ENCODE results near the gene ACTA2. TPM values are rescaled to one million over a fixed set of nuclear protein-coding genes. Genes with fewer than 3 reads are reported as not detected.

Gene ACTA2
- total and polyA plus RNA-seq, 4 donors = 3,163 to 9,611 (median 4,255) TPM

DNA sequence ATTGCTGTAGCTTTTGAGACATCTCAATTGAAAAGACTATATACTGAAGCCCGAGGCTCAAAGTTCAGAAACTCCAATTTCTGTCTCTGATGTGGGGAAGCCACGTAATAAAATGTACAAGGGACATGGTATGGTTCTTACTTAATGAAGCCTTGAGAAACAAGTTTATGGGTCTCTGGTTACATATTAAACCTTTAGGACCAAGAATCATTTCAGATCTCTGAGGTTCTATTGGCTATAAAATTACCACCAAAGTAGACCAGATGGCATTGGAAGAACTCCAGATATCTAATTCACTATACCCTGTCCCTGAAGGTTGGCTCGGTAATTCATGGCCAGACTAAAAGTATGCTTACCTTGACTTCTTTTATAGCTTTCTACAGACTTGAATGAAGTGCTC is 48.9 kb downstream of the ACTA2 start:
- Histone ChIP-seq H3K4me3 (ENCODE audit: low read length in 2 of 2) (no peak overlapping the region), H3K4me1 (ENCODE audit: control insufficient read depth in 1 of 2, insufficient read depth in 2 of 2, low read length in 2 of 2) (no peaks in the 10 kb centered on the region), H3K27ac (ENCODE audit: low read depth in 1 of 2, low read length in 2 of 2) (no peak overlapping the region), H3K36me3 (ENCODE audit: control insufficient read depth in 1 of 2, insufficient read depth in 2 of 2, low read length in 1 of 2) (no peaks in the 10 kb centered on the region), H3K9me3 (ENCODE audit: control insufficient read depth, low read length) (no peaks in the 10 kb centered on the region), H3K27me3 (ENCODE audit: control insufficient read depth in 1 of 2, insufficient read depth in 2 of 2, low read length in 1 of 2) (no peaks in the 10 kb centered on the region)
- 84 to 90% methylated on average over 3 of the region's 3 CpGs for WGBS, 2 donors
- ATAC-seq (ENCODE audit: low FRiP score) (no peak), DNase-seq (no peak)
- intact Hi-C loops (cut with DNase I) = no loop called here

DNA sequence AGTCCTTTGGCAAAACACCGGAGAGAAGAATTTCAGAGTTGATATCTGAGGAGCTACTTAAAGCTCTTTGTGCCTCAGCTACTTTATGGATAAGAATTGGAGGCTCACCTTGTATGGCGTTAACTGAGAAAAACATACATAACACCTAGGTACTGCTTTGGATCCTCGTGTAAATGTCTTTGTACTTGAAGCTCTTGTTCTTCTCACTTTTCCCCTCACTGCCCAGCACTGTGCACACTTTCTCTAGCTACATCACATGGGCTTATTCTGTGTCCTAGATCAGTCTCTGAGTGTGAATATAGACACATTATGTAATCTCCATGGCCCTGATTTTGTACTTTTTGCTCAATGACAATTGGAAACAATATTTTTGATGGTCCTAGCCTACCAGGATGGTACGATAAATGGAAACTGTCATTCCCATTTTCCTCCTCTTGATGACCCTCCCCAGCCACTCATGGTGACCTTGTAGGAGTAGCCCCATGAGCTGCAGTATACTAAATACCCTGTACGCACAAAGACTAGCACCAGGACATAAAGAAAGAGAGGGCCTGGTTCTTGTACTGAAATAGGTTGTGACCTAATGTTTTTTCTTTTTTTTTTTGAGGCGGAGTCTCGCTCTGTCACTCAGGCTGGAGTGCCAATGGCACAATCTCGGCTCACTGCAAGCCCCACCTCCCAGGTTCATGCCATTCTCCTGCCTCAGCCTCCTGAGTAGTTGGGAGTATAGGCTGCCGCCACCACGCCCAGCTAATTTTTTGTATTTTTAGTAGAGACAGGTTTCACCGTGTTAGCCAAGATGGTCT is 50.4 kb downstream of the ACTA2 start:
- DNase-seq = no peak
- H3K4me1 ChIP-seq (ENCODE audit: control insufficient read depth in 1 of 2, insufficient read depth in 2 of 2, low read length in 2 of 2) = no peaks in the 10 kb centered on the region
- no peaks in the 10 kb centered on the region for H3K9me3 ChIP-seq (ENCODE audit: control insufficient read depth, low read length)
- no peak overlapping the region for H3K27ac ChIP-seq (ENCODE audit: low read depth in 1 of 2, low read length in 2 of 2)
- no peaks in the 10 kb centered on the region for H3K27me3 ChIP-seq (ENCODE audit: control insufficient read depth in 1 of 2, insufficient read depth in 2 of 2, low read length in 1 of 2)
- no peak for ATAC-seq (ENCODE audit: low FRiP score)
- no peak overlapping the region for H3K4me3 ChIP-seq (ENCODE audit: low read length in 2 of 2)
- no peaks in the 10 kb centered on the region for H3K36me3 ChIP-seq (ENCODE audit: control insufficient read depth in 1 of 2, insufficient read depth in 2 of 2, low read length in 1 of 2)
- WGBS, 2 donors = 93% methylated on average over 11 of the region's 11 CpGs
- intact Hi-C loops (cut with DNase I) = no loop called here

DNA sequence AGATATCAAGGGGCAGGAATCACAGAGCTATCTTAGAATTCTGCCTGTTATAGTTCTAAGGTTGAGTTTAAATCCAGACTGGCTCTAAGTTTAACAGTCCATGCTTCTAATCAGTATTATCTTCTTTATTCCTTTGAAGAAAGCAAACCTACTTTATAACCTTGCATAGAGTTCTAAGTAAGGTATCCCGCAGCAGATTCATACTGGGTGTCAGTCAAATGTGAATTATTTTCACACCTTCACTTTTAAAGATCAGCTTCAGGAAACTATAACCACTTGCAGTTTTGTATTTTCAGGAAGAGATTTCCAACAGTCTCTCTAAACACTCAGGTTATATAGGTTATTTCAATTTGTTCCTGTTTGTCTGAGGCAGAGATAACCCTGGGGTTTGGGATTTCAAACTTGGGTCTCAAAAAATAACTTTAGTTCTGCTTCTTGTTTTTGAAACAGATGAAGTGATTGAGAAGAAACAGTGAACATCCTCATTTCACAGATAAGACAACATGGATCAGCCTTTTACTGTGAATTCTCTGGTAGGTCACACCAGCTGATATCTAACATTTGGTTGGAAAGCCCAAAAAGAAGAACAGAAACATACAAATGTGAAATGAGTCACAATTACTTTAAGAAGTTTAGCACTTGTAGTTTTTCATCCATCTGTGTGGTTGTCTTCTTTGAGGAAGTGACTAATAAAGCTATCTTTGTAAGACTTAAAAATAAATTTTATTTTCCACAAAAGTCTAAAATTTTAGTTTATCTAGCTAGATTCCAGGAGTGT is 51.2 kb downstream of the ACTA2 start:
- no peaks in the 10 kb centered on the region for H3K4me1 ChIP-seq (ENCODE audit: control insufficient read depth in 1 of 2, insufficient read depth in 2 of 2, low read length in 2 of 2)
- no peak overlapping the region for H3K27ac ChIP-seq (ENCODE audit: low read depth in 1 of 2, low read length in 2 of 2)
- 94 to 100% methylated on average over 1 of the region's 1 CpG for WGBS, 2 donors
- DNase-seq (no peak), ATAC-seq (ENCODE audit: low FRiP score) (no peak)
- intact Hi-C loops (cut with DNase I) = no loop called here
- H3K9me3 ChIP-seq (ENCODE audit: control insufficient read depth, low read length) = no peaks in the 10 kb centered on the region
- no peaks in the 10 kb centered on the region for H3K27me3 ChIP-seq (ENCODE audit: control insufficient read depth in 1 of 2, insufficient read depth in 2 of 2, low read length in 1 of 2)
- H3K4me3 ChIP-seq (ENCODE audit: low read length in 2 of 2) = no peak overlapping the region
- H3K36me3 ChIP-seq (ENCODE audit: control insufficient read depth in 1 of 2, insufficient read depth in 2 of 2, low read length in 1 of 2) = no peaks in the 10 kb centered on the region

DNA sequence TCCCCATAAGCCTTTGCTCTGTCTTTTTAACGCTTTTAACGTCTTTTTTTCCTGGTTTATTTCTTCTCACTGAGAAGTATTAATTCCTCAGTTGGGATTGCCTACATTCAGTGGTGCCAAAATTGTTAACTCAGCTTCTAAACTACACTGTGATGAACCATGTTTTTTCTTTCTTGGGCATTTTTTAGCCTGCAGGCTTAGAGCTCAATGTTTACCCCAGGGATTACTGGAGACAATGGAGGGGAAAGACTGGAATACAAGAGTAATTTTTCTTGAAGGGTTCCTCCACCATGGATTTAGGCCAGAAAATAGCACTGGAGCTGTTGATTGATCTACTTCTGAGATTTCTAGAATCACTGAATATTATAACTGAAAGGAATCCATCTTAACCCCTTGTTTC is 52.7 kb downstream of the ACTA2 start:
- Histone ChIP-seq H3K4me3 (ENCODE audit: low read length in 2 of 2) (no peak overlapping the region), H3K27ac (ENCODE audit: low read depth in 1 of 2, low read length in 2 of 2) (no peak overlapping the region), H3K4me1 (ENCODE audit: control insufficient read depth in 1 of 2, insufficient read depth in 2 of 2, low read length in 2 of 2) (no peaks in the 10 kb centered on the region), H3K27me3 (ENCODE audit: control insufficient read depth in 1 of 2, insufficient read depth in 2 of 2, low read length in 1 of 2) (no peaks in the 10 kb centered on the region), H3K9me3 (ENCODE audit: control insufficient read depth, low read length) (no peaks in the 10 kb centered on the region), H3K36me3 (ENCODE audit: control insufficient read depth in 1 of 2, insufficient read depth in 2 of 2, low read length in 1 of 2) (no peaks in the 10 kb centered on the region)
- DNase-seq (no peak), ATAC-seq (ENCODE audit: low FRiP score) (no peak)
- intact Hi-C loops (cut with DNase I) = no loop called here
- 71 to 89% methylated on average over 2 of the region's 2 CpGs for WGBS, 2 donors

DNA sequence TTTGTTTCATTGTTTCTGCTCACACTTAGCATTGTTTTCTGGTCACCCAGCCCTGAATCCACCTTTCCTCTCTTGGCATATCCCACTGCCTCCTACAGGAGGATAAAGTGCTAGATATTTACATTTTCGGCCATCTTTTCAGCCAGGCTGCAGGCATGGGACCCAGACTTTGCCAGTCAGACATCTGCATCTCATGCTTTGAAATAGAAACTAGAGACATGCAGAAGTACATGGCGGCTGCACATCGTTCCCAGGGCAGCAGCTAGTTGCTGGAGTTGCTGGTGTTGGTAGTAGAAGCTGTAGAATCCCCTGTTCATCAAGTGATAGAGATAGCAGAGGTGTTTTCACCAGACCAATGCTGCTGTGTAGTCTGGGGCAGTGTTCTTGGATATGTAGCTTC is 53.8 kb downstream of the ACTA2 start:
- WGBS, 2 donors = 93 to 94% methylated on average over 3 of the region's 3 CpGs
- no peak for ATAC-seq (ENCODE audit: low FRiP score)
- Histone ChIP-seq H3K36me3 (ENCODE audit: control insufficient read depth in 1 of 2, insufficient read depth in 2 of 2, low read length in 1 of 2) (no peaks in the 10 kb centered on the region), H3K4me1 (ENCODE audit: control insufficient read depth in 1 of 2, insufficient read depth in 2 of 2, low read length in 2 of 2) (no peaks in the 10 kb centered on the region), H3K4me3 (ENCODE audit: low read length in 2 of 2) (no peak overlapping the region), H3K27ac (ENCODE audit: low read depth in 1 of 2, low read length in 2 of 2) (no peak overlapping the region), H3K27me3 (ENCODE audit: control insufficient read depth in 1 of 2, insufficient read depth in 2 of 2, low read length in 1 of 2) (no peaks in the 10 kb centered on the region), H3K9me3 (ENCODE audit: control insufficient read depth, low read length) (no peaks in the 10 kb centered on the region)
- intact Hi-C loops (cut with DNase I) = no loop called here
- DNase-seq = no peak

DNA sequence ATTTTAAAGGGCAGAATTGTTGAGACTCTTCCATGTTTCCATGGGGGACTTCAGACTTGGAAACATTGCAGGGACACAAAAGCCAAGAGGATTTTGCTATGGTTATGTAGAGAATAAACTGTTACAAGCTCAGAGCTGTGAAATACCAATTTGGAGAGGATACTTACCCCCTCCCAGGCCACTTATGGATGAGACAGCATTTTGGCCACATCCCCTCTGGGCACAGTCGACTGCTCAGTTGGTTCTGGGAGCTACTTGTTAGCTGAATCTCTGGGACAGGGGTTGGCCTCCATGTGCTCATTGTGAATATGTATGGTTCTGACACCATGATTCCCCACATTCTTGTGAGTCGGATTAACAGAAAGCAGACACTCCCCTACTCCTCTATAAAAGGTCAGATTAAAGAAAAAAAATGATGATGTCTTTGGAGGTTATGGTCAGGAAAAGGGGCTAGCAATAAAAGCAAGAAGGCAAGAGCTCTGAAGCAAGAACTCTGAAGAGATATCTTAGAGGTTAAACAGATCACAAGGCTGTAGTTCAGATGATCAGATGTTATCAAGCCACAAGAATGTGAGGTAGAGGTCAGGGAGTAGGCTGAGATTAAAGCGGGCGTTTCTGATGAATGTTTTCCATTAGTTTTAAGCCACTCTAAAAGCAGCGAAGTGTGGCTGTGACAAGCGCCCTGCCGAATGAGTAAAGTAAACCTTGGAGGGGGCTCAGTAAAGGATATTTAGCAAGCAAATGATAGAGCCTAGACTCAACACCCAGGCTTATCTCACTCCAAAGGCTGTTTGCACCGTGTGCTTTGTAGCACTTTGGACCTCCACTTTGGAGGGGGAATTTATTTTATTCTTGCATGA is 55.3 kb downstream of the ACTA2 start:
- H3K36me3 ChIP-seq (ENCODE audit: control insufficient read depth in 1 of 2, insufficient read depth in 2 of 2, low read length in 1 of 2) = no peaks in the 10 kb centered on the region
- H3K9me3 ChIP-seq (ENCODE audit: control insufficient read depth, low read length) = no peaks in the 10 kb centered on the region
- no peak overlapping the region for H3K4me3 ChIP-seq (ENCODE audit: low read length in 2 of 2)
- DNase-seq (no peak), ATAC-seq (ENCODE audit: low FRiP score) (peak; percentile 13)
- no peak overlapping the region for H3K27ac ChIP-seq (ENCODE audit: low read depth in 1 of 2, low read length in 2 of 2)
- no peaks in the 10 kb centered on the region for H3K27me3 ChIP-seq (ENCODE audit: control insufficient read depth in 1 of 2, insufficient read depth in 2 of 2, low read length in 1 of 2)
- WGBS, 2 donors = 66 to 71% methylated on average over 8 of the region's 8 CpGs
- intact Hi-C loops (cut with DNase I) = no loop called here
- H3K4me1 ChIP-seq (ENCODE audit: control insufficient read depth in 1 of 2, insufficient read depth in 2 of 2, low read length in 2 of 2) = no peaks in the 10 kb centered on the region

DNA sequence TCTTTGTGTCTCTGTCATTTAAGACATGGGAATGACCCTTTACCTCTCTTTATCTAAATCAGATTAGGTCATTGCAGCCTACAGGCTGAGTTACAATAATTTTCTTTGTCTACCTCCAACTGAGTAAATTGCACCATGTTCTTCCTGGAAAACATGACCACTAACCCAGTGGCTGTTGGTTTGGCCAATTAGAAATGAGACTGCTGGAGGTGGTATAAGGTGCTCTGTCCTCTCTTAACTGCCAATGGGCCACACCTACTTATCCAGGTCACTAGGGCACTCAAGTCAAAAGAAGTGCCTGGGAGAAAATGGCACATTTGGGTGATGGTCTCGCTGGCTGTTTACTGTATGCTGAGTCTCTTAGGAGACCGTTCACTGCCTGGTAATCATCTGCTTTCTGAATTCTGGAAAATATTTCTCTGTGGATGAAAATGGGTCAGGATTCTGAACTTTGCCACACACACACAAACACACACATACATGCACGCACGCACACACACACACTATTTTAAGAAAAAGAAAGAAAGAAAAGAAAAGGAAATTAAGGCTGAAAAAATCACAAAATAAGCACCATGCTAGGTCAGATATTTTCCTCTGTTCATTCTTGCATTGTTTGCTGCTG is 56.1 kb downstream of the ACTA2 start:
- 86 to 94% methylated on average over 4 of the region's 4 CpGs for WGBS, 2 donors
- intact Hi-C loops (cut with DNase I) = no loop called here
- H3K36me3 ChIP-seq (ENCODE audit: control insufficient read depth in 1 of 2, insufficient read depth in 2 of 2, low read length in 1 of 2) = no peaks in the 10 kb centered on the region
- no peak overlapping the region for H3K4me3 ChIP-seq (ENCODE audit: low read length in 2 of 2)
- H3K27ac ChIP-seq (ENCODE audit: low read depth in 1 of 2, low read length in 2 of 2) = no peak overlapping the region
- no peaks in the 10 kb centered on the region for H3K9me3 ChIP-seq (ENCODE audit: control insufficient read depth, low read length)
- no peaks in the 10 kb centered on the region for H3K27me3 ChIP-seq (ENCODE audit: control insufficient read depth in 1 of 2, insufficient read depth in 2 of 2, low read length in 1 of 2)
- ATAC-seq (ENCODE audit: low FRiP score) (no peak), DNase-seq (no peak)
- H3K4me1 ChIP-seq (ENCODE audit: control insufficient read depth in 1 of 2, insufficient read depth in 2 of 2, low read length in 2 of 2) = no peaks in the 10 kb centered on the region

DNA sequence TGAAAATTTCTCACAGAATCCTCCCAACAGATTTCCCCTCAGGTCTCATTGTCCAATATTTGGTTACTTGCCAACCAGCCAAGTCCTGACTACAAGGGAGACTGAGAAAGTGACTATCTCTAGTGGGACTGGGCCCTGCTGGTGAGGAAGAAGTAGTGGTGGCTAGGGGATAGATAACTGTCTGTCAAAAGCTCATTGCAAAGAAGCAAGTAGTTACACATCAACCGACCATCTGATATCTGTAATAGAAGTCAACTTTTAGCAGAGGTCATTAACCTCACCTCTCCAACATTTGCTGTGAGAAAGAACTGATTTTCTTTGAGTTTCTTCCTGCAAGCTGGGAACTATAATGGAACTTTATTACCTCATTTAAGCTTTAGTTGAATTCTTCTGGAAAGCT is 57.3 kb downstream of the ACTA2 start:
- H3K9me3 ChIP-seq (ENCODE audit: control insufficient read depth, low read length) = no peaks in the 10 kb centered on the region
- no peak for ATAC-seq (ENCODE audit: low FRiP score)
- intact Hi-C loops (cut with DNase I) = no loop called here
- no peak for DNase-seq
- WGBS, 2 donors = 91 to 93% methylated on average over 1 of the region's 1 CpG
- H3K27me3 ChIP-seq (ENCODE audit: control insufficient read depth in 1 of 2, insufficient read depth in 2 of 2, low read length in 1 of 2) = no peaks in the 10 kb centered on the region
- H3K4me3 ChIP-seq (ENCODE audit: low read length in 2 of 2) = no peak overlapping the region
- no peaks in the 10 kb centered on the region for H3K36me3 ChIP-seq (ENCODE audit: control insufficient read depth in 1 of 2, insufficient read depth in 2 of 2, low read length in 1 of 2)
- no peaks in the 10 kb centered on the region for H3K4me1 ChIP-seq (ENCODE audit: control insufficient read depth in 1 of 2, insufficient read depth in 2 of 2, low read length in 2 of 2)
- no peak overlapping the region for H3K27ac ChIP-seq (ENCODE audit: low read depth in 1 of 2, low read length in 2 of 2)

Measured in aorta (tissue), 5 donors.